Naive B cell (primary cell): ENCODE data around the gene NFE2. TPM values are rescaled to one million over a fixed set of nuclear protein-coding genes. Genes with fewer than 3 reads are reported as not detected.
"Not testable (repeated sequence)": the region's sequence is repeated elsewhere in the genome, so short reads cannot be mapped to it uniquely, and the experiment has no call there.

Experiments used
- ATAC-seq, 2 donors: fragments of 150-1000 bp; cut with Tn5 transposase; 2 replicates each; pipeline ENCODE4 v1.10.0; 2021; ENCODE audit warnings: low read depth in 2 of 2, mild to moderate bottlenecking in 2 of 2, moderate library complexity in 2 of 2
- DNase-seq: peaks from one replicate; pipeline ENCODE4 v3.0.0; 2022
- H3K27ac Mint-ChIP-seq, 6 donors: one replicate each; pipeline ENCODE4 v1.8.0; 2020 to 2022; ENCODE audit warnings: mild to moderate bottlenecking in 6 of 6, mixed read lengths in 6 of 6, moderate library complexity in 5 of 6, inconsistent platforms in 2 of 6
- H3K27me3 Mint-ChIP-seq, 3 donors: one replicate each; pipeline ENCODE4 v1.8.0; 2021 to 2022; ENCODE audit warnings: mixed read lengths in 3 of 3, mild to moderate bottlenecking in 1 of 3
- H3K36me3 Mint-ChIP-seq, 2 donors: one replicate each; pipeline ENCODE4 v1.8.0; 2020 to 2022; ENCODE audit warnings: mixed read lengths in 2 of 2, inconsistent platforms in 1 of 2, mild to moderate bottlenecking in 1 of 2
- H3K4me1 Mint-ChIP-seq, 3 donors: one replicate each; pipeline ENCODE4 v1.8.0; 2020 to 2022; ENCODE audit warnings: mixed read lengths in 3 of 3, inconsistent platforms in 1 of 3, mild to moderate bottlenecking in 1 of 3, moderate library complexity in 1 of 3
- H3K4me3 Mint-ChIP-seq, 8 donors: one replicate each; pipeline ENCODE4 v1.8.0; 2020 to 2022; ENCODE audit warnings: mild to moderate bottlenecking in 8 of 8, mixed read lengths in 8 of 8, moderate library complexity in 8 of 8, inconsistent platforms in 2 of 8
- H3K9me3 Mint-ChIP-seq, 7 donors: one replicate each; pipeline ENCODE4 v1.8.0; 2020 to 2022; ENCODE audit warnings: mixed read lengths in 7 of 7, mild to moderate bottlenecking in 5 of 7, inconsistent platforms in 2 of 7, moderate library complexity in 1 of 7
- polyA plus RNA-seq, 6 donors: library from polyadenylated mRNA; unstranded; fragments of 300-500 nt; fragmentation: Illumina TruSeq; gene quantifications; one replicate each; pipeline ENCODE4 v1.2.3, GENCODE V29; 2021; ENCODE audit warnings: low read depth in 6 of 6

Gene NFE2
- polyA plus RNA-seq, 6 donors from 2014 or later = 0.51 to 3.6 (median 1.5) TPM; not detected in 1

DNA sequence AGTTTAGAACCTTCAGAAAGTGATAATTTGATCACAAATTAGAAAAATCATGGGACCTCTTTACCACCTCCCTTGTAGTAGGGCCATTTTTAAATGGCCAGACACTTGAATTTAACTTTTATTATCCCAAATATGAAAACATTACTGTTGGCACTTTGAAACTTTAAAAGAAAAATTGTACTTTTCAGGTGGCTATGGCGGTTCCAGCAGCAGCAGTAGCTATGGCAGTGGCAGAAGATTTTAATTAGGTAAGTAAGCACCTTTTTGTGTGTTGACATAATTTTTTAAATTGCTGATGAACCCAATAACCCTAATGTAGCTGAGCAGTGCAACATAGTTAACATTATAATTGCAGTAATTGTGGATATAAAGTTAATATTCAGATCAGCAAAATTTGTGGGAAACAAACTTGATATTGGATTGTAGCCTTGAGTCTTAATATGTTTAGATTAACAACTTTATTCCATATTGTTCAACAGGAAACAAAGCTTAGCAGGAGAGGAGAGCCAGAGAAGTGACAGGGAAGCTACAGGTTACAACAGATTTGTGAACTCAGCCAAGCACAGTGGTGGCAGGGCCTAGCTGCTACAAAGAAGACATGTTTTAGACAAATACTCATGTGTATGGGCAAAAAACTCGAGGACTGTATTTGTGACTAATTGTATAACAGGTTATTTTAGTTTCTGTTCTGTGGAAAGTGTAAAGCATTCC lies 16.6 kb downstream of the NFE2 start:
- Mint-ChIP-seq H3K36me3 (peaks cover 20 to 25% of the 10 kb centered on the region in 2 donors), H3K4me3 (peak overlapping the region in 6 of 8 donors; percentile 5 to 61 (median 31)), H3K27ac (peak overlapping the region in 1 of 6 donors; percentile 29), H3K4me1 (peaks cover 22 to 37% (median 35%) of the 10 kb centered on the region in 3 donors)
- not testable (repeated sequence) for H3K27me3 Mint-ChIP-seq, DNase-seq, ATAC-seq, H3K9me3 Mint-ChIP-seq

DNA sequence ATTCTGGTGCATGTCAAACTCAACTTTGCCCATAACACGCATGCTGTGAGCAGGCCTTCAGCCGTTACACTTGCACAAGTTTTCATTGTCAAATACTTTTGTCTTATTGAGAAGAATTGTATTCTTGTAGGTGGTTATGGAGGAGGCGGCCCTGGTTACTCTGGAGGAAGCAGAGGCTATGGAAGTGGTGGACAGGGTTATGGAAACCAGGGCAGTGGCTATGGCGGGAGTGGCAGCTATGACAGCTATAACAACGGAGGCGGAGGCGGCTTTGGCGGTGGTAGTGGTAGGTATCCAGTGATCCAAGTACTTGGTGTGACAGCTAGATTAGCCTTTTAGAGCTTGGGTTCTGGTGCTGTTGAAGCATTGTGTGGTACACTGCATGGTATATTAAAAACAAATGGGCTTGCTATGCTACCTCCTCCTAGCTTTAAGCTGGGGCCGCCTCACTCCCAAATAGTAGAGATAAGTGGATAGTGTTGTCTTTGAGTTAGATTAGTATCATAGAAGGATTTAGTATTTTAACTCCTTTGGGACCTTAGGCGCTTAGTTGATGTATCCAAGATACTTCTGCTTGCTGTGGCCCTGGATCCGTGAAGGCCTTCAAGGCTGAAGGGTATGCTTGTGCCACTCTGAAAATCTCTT lies 17.7 kb downstream of the NFE2 start:
- no peaks in the 10 kb centered on the region for H3K27me3 Mint-ChIP-seq
- H3K27ac Mint-ChIP-seq = peak overlapping the region in 5 of 6 donors; percentile 65 to 90 (median 80)
- no peak for ATAC-seq
- peaks cover 20 to 25% of the 10 kb centered on the region in 2 donors for H3K36me3 Mint-ChIP-seq
- H3K4me1 Mint-ChIP-seq = peaks cover 22 to 43% (median 26%) of the 10 kb centered on the region in 3 donors
- DNase-seq = no peak
- peak overlapping the region in 2 of 8 donors; percentile 71 to 79 for H3K4me3 Mint-ChIP-seq
- no peaks in the 10 kb centered on the region for H3K9me3 Mint-ChIP-seq

DNA sequence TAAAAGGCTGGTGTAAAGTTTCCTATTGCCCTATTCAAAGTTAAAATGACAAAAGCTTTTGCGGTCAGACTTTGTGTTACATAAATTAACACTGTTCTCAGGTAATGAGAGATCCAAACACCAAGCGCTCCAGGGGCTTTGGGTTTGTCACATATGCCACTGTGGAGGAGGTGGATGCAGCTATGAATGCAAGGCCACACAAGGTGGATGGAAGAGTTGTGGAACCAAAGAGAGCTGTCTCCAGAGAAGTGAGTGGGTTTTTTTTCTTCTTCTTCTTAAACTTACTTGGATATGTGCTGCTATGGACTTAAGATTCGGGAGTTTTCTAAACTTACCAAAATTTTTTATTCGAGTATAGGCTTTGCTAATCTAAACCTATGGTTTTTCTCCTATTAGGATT lies 19.1 kb downstream of the NFE2 start:
- not testable (repeated sequence) for ATAC-seq, H3K9me3 Mint-ChIP-seq, H3K4me3 Mint-ChIP-seq, DNase-seq, H3K27me3 Mint-ChIP-seq
- Mint-ChIP-seq H3K27ac (peak overlapping the region in 1 of 6 donors; percentile 80), H3K4me1 (peaks cover 22 to 49% (median 26%) of the 10 kb centered on the region in 3 donors), H3K36me3 (peaks cover 20 to 25% of the 10 kb centered on the region in 2 donors)

DNA sequence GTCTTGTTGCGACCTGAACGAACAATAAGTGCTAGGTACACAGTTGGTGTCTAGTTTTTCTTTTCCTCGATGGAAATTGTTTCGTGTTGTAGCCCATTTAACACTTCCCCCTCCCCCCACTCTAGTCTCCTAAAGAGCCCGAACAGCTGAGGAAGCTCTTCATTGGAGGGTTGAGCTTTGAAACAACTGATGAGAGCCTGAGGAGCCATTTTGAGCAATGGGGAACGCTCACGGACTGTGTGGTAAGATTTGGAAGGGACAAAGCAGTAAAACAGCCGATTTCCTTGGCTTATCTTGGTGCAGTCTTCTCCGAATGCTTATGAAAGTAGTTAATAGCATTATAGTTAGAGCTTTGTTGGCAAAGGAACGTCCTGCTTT lies 19.6 kb downstream of the NFE2 start:
- H3K4me1 Mint-ChIP-seq = peaks cover 22 to 53% (median 26%) of the 10 kb centered on the region in 3 donors
- not testable (repeated sequence) for DNase-seq

DNA sequence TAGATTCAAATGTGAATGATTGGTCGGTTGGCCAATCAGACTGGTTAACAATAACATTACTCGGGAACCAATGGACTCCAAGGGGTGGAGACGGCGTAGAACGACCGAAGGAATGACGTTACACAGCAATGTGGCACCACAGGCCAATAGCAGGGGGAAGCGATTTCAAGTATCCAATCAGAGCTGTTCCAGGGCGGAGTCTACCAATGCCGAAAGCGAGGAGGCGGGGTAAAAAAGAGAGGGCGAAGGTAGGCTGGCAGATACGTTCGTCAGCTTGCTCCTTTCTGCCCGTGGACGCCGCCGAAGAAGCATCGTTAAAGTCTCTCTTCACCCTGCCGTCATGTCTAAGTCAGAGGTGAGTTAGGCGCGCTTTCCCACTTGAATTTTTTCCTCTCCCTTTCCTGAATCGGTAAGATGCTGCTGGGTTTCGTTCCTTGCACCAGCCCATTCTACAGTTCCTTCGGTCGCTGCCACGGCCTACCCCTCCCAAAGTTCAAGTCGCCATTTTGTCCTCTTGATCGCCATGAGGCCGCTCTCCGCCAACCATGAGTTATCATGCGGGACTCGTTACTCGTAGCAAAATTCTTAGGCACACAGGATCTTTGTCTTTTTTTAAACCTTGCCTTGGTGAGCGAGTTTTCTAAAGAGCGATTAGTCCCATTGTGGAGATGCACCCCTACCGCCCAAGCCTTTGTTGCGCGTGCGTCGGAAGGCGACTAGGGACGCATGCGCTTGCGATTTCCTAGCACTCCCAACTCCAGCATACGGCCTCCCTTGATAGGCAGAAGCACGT lies 20.2 kb downstream of the NFE2 start, which contains the start of gene HNRNPA1:
Gene HNRNPA1 (plus strand): TSS at position 259 of the 793 bp plus-strand sequence. CDS start 82 bp downstream, at position 341.
- Mint-ChIP-seq H3K4me3 (no peak within 1 kb of the TSS), H3K27me3 (no peaks in the 10 kb centered on the region), H3K4me1 (peaks cover 18 to 52% (median 25%) of the 10 kb centered on the region in 3 donors), H3K9me3 (no peaks in the 10 kb centered on the region), H3K27ac (no peak within 1 kb of the TSS), H3K36me3 (peaks cover 19 to 20% of the 10 kb centered on the region in 2 donors)
- ATAC-seq (peak; percentile 80 to 82), DNase-seq (peak; percentile 97)

More for the DNA sequence above, 19.6 kb downstream of the NFE2 start:
- not testable (repeated sequence) for H3K27me3 Mint-ChIP-seq, ATAC-seq, H3K27ac Mint-ChIP-seq, H3K4me3 Mint-ChIP-seq, H3K9me3 Mint-ChIP-seq
- H3K36me3 Mint-ChIP-seq = peaks cover 20 to 25% of the 10 kb centered on the region in 2 donors

DNA sequence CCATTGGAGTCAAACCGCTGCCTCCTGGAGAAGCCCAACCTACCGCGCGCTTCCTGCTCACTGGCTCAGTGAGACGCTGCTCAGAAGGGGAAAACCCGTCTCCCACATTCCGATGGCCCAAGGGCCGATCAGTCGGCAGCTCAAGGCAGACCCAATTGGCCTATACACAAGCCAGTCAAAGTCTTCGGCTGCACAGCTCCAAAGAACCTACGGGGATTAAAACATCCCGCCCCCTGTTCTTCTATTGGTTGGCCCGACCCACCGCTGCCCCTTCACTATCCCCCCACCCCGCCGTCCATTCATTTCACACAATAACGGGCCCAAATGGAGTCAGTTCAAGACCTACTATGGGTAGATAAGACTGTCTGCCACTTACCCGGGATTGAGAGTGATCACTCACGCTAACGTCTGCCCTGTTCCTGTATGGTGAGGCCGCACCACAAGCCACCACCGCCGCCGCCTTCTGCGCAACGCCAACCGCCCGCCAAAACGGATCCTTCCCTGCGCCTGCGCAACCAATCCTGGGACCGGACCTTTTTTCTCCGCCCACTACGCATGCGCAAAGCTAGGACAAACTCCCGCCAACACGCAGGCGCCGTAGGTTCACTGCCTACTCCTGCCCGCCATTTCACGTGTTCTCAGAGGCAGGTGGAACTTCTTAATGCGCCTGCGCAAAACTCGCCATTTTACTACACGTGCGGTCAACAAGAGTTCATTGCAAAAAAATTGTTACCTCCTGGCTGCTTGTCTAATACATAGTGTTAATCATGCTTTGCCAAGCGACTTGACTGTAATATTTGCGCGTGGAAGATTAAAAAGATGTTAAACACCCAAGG lies 21.0 kb downstream of the NFE2 start, which contains the start of gene CBX5:
Gene CBX5 (minus strand): TSS at position 491 of the 836 bp plus-strand sequence. CDS start 22,472 bp downstream, outside the sequence.
- Mint-ChIP-seq H3K4me1 (peaks cover 21 to 55% (median 24%) of the 10 kb centered on the region in 3 donors), H3K36me3 (peaks cover 14 to 20% of the 10 kb centered on the region in 2 donors), H3K9me3 (no peaks in the 10 kb centered on the region)

DNA sequence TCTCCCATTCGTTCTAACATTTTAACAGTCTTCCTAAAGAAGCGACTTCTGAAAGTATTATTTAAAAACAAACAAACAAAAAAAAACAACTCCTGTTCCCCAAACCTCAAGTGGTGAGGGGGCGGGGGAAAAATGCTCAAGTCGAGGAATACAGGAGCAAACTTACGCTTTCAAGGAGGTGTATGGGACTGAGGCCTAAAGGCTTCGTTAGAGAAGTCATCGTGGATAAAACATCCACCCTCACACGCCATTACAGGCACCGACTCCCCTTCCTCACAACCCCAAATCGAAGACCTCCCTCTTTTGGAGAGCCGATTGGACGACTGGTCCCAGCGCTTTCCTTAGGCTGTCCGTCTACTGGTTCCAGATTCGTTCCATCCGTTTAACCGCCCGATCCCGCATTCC lies 21.6 kb downstream of the NFE2 start:
- no peak for ATAC-seq
- Mint-ChIP-seq H3K9me3 (no peaks in the 10 kb centered on the region), H3K4me1 (peaks cover 20 to 56% (median 25%) of the 10 kb centered on the region in 3 donors), H3K36me3 (peaks cover 14 to 17% of the 10 kb centered on the region in 2 donors), H3K4me3 (no peak overlapping the region), H3K27ac (no peak overlapping the region), H3K27me3 (no peaks in the 10 kb centered on the region)
- DNase-seq = no peak

More for the DNA sequence above, 21.0 kb downstream of the NFE2 start, which contains the start of gene CBX5:
- DNase-seq = peak; percentile 99
- Mint-ChIP-seq H3K27me3 (no peaks in the 10 kb centered on the region), H3K4me3 (no peak within 1 kb of the TSS), H3K27ac (no peak within 1 kb of the TSS)
- ATAC-seq = peak; percentile 67 to 70

DNA sequence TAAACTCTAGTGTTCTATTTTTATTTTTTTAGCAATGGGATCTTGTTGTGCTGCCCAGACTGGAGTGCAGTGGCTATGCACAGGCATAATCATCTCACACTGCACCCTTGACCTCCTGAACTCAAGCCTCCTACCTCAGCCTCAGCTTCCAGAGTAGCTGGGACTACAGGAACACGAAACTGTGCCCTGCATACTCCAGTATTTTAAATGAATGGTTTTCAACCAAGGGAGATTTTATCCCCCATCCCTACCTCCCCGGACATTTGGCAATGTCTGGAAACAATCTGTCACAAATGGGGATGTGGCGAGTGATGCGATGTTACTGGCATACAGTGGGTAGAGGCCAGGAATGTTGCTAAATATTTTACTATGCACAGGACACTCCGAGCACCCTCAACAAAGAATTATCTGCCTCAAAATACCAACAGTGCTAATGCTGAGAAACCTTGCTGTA lies 23.0 kb downstream of the NFE2 start:
- DNase-seq = no peak
- no peaks in the 10 kb centered on the region for H3K9me3 Mint-ChIP-seq

DNA sequence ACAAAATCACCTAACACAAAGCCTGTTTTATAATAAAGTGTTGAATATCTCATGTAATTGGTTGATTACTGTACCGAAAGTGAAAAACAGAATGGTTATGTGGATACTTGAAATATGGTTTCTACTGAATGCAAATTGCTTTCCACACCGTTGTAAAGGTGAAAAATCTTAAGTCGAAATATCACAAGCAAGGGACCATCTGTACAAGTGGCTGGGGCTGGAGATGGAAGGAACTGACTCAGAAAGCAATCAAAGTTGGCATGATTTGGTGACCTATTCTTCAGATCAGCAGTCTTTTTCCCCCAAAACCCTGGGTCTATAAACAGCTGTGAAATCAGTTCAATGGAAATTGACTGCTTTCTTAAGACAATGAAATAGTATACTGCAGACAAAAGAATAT lies 24.4 kb downstream of the NFE2 start:
- no peaks in the 10 kb centered on the region for H3K36me3 Mint-ChIP-seq
- no peak for ATAC-seq
- no peaks in the 10 kb centered on the region for H3K9me3 Mint-ChIP-seq
- no peaks in the 10 kb centered on the region for H3K27me3 Mint-ChIP-seq
- no peak for DNase-seq
- peak overlapping the region in 2 of 8 donors; percentile 30 to 42 for H3K4me3 Mint-ChIP-seq
- peaks cover 4 to 35% (median 22%) of the 10 kb centered on the region in 3 donors for H3K4me1 Mint-ChIP-seq
- H3K27ac Mint-ChIP-seq = peak overlapping the region in 4 of 6 donors; percentile 1 to 47 (median 30)

More for the DNA sequence above, 23.0 kb downstream of the NFE2 start:
- Mint-ChIP-seq H3K4me3 (peak overlapping the region in 2 of 8 donors; percentile 6 to 39), H3K27me3 (no peaks in the 10 kb centered on the region), H3K4me1 (peaks cover 11 to 42% (median 22%) of the 10 kb centered on the region in 3 donors), H3K36me3 (peaks cover 6 to 8% of the 10 kb centered on the region in 2 donors), H3K27ac (peak overlapping the region in 3 of 6 donors; percentile 59 to 92 (median 73))
- no peak for ATAC-seq

DNA sequence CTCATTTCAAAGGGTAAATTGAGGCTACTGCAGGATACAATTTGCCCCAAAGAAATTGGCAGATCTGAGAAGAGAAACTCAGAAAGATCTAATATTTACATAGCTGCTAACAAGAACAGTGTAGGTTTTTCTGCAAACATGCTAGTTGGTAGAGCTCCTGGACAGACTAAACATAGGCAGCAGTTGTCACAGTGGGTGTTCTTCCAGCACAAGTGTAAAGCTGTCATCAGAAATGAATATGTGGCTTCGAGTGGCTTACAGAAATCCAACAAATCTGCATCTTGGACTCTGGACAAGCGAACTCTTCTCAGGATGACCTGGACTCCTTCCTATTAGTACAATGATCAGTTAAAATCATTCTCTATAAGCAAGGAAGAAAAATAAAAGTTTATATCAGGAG lies 26.8 kb downstream of the NFE2 start:
- Mint-ChIP-seq H3K4me1 (peaks cover 4 to 34% (median 25%) of the 10 kb centered on the region in 3 donors), H3K27ac (peak overlapping the region in 1 of 6 donors; percentile 12), H3K4me3 (peak overlapping the region in 1 of 8 donors; percentile 24), H3K27me3 (no peaks in the 10 kb centered on the region), H3K9me3 (no peaks in the 10 kb centered on the region), H3K36me3 (no peaks in the 10 kb centered on the region)
- no peak for ATAC-seq
- DNase-seq = no peak

DNA sequence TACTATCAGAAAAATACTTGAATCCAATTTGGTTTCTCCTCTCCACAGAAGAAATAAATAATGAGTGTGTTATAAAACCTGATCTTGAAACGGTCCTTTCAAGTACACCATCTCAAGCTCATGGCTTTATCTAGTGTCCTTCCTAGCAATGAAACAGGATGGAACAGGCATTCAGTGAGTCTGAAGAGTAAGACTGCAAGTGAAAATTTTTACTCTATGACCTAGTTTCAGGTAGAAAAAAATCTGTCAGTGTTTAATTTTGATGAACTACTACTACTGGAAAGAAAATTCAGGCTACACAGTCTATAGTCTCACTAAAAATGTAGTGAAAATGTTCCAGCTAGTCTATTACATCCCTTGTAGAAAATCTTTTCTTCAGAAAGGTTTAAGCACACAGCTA lies 28.6 kb downstream of the NFE2 start:
- H3K4me1 Mint-ChIP-seq = peaks cover 4 to 28% (median 27%) of the 10 kb centered on the region in 3 donors
- no peak for DNase-seq
- no peaks in the 10 kb centered on the region for H3K9me3 Mint-ChIP-seq
- no peaks in the 10 kb centered on the region for H3K36me3 Mint-ChIP-seq
- H3K4me3 Mint-ChIP-seq = no peak overlapping the region
- no peak for ATAC-seq
- no peaks in the 10 kb centered on the region for H3K27me3 Mint-ChIP-seq
- H3K27ac Mint-ChIP-seq = peak overlapping the region in 3 of 6 donors; percentile 12 to 28 (median 24)

DNA sequence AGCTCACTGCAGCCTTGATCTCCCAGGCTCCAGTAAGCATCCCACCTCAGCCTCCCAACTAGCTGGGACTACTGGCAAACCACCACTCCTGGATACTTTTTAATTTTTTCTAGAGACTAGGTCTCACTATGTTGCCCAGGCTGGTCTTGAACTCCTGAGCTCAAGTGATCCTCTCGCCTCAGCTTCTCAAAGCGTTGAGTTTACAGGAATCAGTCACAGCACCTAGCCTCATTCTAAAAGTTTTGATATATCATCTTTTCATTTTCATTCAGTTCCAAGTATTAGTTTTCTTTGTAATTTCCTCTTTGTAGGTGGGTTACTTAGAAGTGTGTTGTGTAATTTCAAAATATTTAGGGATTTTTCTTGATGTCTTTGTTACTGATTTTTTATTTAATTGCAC lies 30.5 kb downstream of the NFE2 start:
- Mint-ChIP-seq H3K27ac (peak overlapping the region in 3 of 6 donors; percentile 22 to 60 (median 39)), H3K4me3 (no peak overlapping the region), H3K27me3 (no peaks in the 10 kb centered on the region), H3K4me1 (peaks cover 7 to 18% (median 15%) of the 10 kb centered on the region in 3 donors), H3K9me3 (no peaks in the 10 kb centered on the region), H3K36me3 (no peaks in the 10 kb centered on the region)
- no peak for DNase-seq
- no peak for ATAC-seq
